Measurements from ENCODE around the gene TNS2.

DNA sequence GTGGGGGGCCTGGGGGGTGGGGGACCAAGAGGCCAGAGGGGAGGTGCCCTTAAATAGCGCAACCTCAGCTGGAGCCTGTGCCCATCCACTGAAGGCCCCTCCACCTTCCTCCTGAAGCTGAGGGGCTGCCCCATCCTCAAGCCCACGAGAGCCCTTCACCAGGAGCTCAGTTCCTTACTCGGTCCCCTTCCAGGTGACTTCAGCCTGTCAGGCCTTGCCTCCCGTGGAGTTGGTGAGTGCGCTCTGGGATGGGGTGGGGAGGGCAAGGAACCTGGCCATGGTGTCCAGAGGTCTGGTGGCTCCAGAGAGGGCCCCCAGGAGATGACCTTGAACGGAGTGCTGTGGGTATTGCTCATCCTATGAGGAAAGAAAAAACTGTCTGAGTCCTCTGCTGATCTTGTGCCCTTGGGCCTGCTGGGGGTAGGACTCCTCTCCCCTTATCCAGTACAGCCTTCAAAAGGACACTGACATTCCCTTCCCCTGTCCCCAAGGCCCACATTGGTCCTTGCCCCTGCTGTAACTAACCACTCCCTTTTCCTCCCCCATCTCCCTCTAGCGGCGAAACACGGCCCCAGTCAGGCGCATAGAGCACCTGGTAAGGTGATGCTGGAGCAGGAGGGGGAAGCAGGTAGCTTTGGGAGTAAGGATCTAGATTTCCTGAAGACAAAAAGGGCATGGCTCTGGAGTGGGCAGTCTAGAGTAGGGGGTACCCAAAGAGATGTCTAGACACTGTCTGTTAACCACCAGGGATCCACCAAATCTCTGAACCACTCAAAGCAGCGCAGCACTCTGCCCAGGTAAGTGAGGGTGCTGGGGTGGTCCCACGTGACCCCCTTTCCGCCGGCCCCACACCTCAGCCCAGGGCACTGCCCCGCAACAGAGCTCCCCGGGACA is 3.6 kb downstream of the TNS2 start:
- TF ChIP-seq, protein P1, sequence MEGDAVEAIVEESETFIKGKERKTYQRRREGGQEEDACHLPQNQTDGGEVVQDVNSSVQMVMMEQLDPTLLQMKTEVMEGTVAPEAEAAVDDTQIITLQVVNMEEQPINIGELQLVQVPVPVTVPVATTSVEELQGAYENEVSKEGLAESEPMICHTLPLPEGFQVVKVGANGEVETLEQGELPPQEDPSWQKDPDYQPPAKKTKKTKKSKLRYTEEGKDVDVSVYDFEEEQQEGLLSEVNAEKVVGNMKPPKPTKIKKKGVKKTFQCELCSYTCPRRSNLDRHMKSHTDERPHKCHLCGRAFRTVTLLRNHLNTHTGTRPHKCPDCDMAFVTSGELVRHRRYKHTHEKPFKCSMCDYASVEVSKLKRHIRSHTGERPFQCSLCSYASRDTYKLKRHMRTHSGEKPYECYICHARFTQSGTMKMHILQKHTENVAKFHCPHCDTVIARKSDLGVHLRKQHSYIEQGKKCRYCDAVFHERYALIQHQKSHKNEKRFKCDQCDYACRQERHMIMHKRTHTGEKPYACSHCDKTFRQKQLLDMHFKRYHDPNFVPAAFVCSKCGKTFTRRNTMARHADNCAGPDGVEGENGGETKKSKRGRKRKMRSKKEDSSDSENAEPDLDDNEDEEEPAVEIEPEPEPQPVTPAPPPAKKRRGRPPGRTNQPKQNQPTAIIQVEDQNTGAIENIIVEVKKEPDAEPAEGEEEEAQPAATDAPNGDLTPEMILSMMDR (IDR thresholded peaks at IDR 0.05) = peak; percentile 45 to 71 (median 66)
- TF ChIP-seq POLR2AphosphoS5 (IDR thresholded peaks at IDR 0.05) = peak in 1 of 2 donors; percentile 28
- no peak for TF ChIP-seq POLR2A (IDR thresholded peaks at IDR 0.05; ENCODE audit: low read depth)
- TF ChIP-seq EP300 (IDR thresholded peaks at IDR 0.05) = no peak

Measured in esophagus muscularis mucosa (tissue), 4 donors.